Stimulated activated CD8-positive, alpha-beta memory T cell treated with anti-CD3 and anti-CD28 coated beads, Interleukin-4, amount 100 ng/mL, for 48 hours (primary cell): ENCODE data around the gene CDKL2.
"Not testable (repeated sequence)": the region's sequence is repeated elsewhere in the genome, so short reads cannot be mapped to it uniquely, and the experiment has no call there.

Experiments used
- DNase-seq: peaks from one replicate; pipeline ENCODE4 v3.0.0-alpha.2; 2020

The CDKL2 gene

GRCh38 chr4:75547647-75548387 lies 82.5 kb downstream of the CDKL2 start:
- DNase-seq, result no peak

- DNase-seq, result no peak
Observed at GRCh38 chr4:75545526-75545925, 84.8 kb downstream of the CDKL2 start.

GRCh38 chr4:75544870-75545269 lies 85.5 kb downstream of the CDKL2 start:
- no peak for DNase-seq

- not testable (repeated sequence) for DNase-seq
Observed at GRCh38 chr4:75544220-75544619, 86.1 kb downstream of the CDKL2 start.

- DNase-seq, result no peak
Observed at GRCh38 chr4:75542824-75543223, 87.5 kb downstream of the CDKL2 start.

GRCh38 chr4:75537308-75537707 lies 93.0 kb downstream of the CDKL2 start:
- not testable (repeated sequence) for DNase-seq

GRCh38 chr4:75533926-75534325 lies 96.4 kb downstream of the CDKL2 start:
- DNase-seq, result not testable (repeated sequence)

GRCh38 chr4:75533339-75533887 lies 96.9 kb downstream of the CDKL2 start:
- DNase-seq, result not testable (repeated sequence)

- not testable (repeated sequence) for DNase-seq
Observed at GRCh38 chr4:75531536-75532143, 98.7 kb downstream of the CDKL2 start.

- DNase-seq, result no peak
Observed at GRCh38 chr4:75530556-75531322, 99.6 kb downstream of the CDKL2 start.
